Measurements from ENCODE around the gene FNDC3B.

Gene FNDC3B

GRCh38 chr3:172059532-172059931, 20.2 kb downstream of the FNDC3B start:
- TF ChIP-seq GATA3 (IDR thresholded peaks at IDR 0.05; ENCODE audit: low read depth, low read length) (no peak), GATA2 (IDR thresholded peaks at IDR 0.05; ENCODE audit: low read depth, low read length) (no peak)

GRCh38 chr3:172060234-172060633, 20.9 kb downstream of the FNDC3B start:
- TF ChIP-seq GATA3 (IDR thresholded peaks at IDR 0.05; ENCODE audit: low read depth, low read length), result no peak
- TF ChIP-seq GATA2 (IDR thresholded peaks at IDR 0.05; ENCODE audit: low read depth, low read length), result no peak

- no peak for TF ChIP-seq GATA2 (IDR thresholded peaks at IDR 0.05; ENCODE audit: low read depth, low read length)
Measured at GRCh38 chr3:172061724-172062184, 22.4 kb downstream of the FNDC3B start.

- TF ChIP-seq GATA3 (IDR thresholded peaks at IDR 0.05; ENCODE audit: low read depth, low read length) (no peak), GATA2 (IDR thresholded peaks at IDR 0.05; ENCODE audit: low read depth, low read length) (no peak)
Measured at GRCh38 chr3:172062761-172063160, 23.4 kb downstream of the FNDC3B start.

GRCh38 chr3:172063456-172064432, 24.4 kb downstream of the FNDC3B start:
- TF ChIP-seq GATA2 (IDR thresholded peaks at IDR 0.05; ENCODE audit: low read depth, low read length) (no peak), GATA3 (IDR thresholded peaks at IDR 0.05; ENCODE audit: low read depth, low read length) (no peak)

GRCh38 chr3:172065527-172065926, 26.1 kb downstream of the FNDC3B start:
- TF ChIP-seq GATA3 (IDR thresholded peaks at IDR 0.05; ENCODE audit: low read depth, low read length) (no peak), GATA2 (IDR thresholded peaks at IDR 0.05; ENCODE audit: low read depth, low read length) (no peak)

- TF ChIP-seq GATA2 (IDR thresholded peaks at IDR 0.05; ENCODE audit: low read depth, low read length), result no peak
- TF ChIP-seq GATA3 (IDR thresholded peaks at IDR 0.05; ENCODE audit: low read depth, low read length), result no peak
Measured at GRCh38 chr3:172065967-172066762, 26.8 kb downstream of the FNDC3B start.

GRCh38 chr3:172066880-172067796, 27.8 kb downstream of the FNDC3B start:
- TF ChIP-seq GATA2 (IDR thresholded peaks at IDR 0.05; ENCODE audit: low read depth, low read length) (no peak), GATA3 (IDR thresholded peaks at IDR 0.05; ENCODE audit: low read depth, low read length) (no peak)

GRCh38 chr3:172067837-172068440, 28.6 kb downstream of the FNDC3B start:
- TF ChIP-seq GATA3 (IDR thresholded peaks at IDR 0.05; ENCODE audit: low read depth, low read length) (no peak), GATA2 (IDR thresholded peaks at IDR 0.05; ENCODE audit: low read depth, low read length) (no peak)

- TF ChIP-seq GATA2 (IDR thresholded peaks at IDR 0.05; ENCODE audit: low read depth, low read length), result no peak
Measured at GRCh38 chr3:172068977-172069376, 29.6 kb downstream of the FNDC3B start.

GRCh38 chr3:172069478-172069877, 30.1 kb downstream of the FNDC3B start:
- no peak for TF ChIP-seq GATA3 (IDR thresholded peaks at IDR 0.05; ENCODE audit: low read depth, low read length)
- TF ChIP-seq GATA2 (IDR thresholded peaks at IDR 0.05; ENCODE audit: low read depth, low read length), result no peak

GRCh38 chr3:172070269-172070668, 30.9 kb downstream of the FNDC3B start:
- no peak for TF ChIP-seq GATA2 (IDR thresholded peaks at IDR 0.05; ENCODE audit: low read depth, low read length)
- no peak for TF ChIP-seq GATA3 (IDR thresholded peaks at IDR 0.05; ENCODE audit: low read depth, low read length)

GRCh38 chr3:172070802-172071201, 31.4 kb downstream of the FNDC3B start:
- TF ChIP-seq GATA2 (IDR thresholded peaks at IDR 0.05; ENCODE audit: low read depth, low read length) (no peak), GATA3 (IDR thresholded peaks at IDR 0.05; ENCODE audit: low read depth, low read length) (no peak)
